Activated CD8-positive, alpha-beta memory T cell treated with anti-CD3 and anti-CD28 coated beads, Interleukin-2, amount 10 ng/mL, durations not matched to agents 7 days and 5 days (primary cell): Measurements from ENCODE around the gene ERC1. TPM values are rescaled to one million over a fixed set of nuclear protein-coding genes. Genes with fewer than 3 reads are reported as not detected.
"Not testable (repeated sequence)": the region's sequence is repeated elsewhere in the genome, so short reads cannot be mapped to it uniquely, and the experiment has no call there.

Experiments
- ATAC-seq: fragments of 150-1000 bp; cut with Tn5 transposase; one replicate; pipeline ENCODE4 v1.10.0; 2021; ENCODE audit warnings: moderate library complexity
- CTCF ChIA-PET: fragments of 350-600 bp; sonication (Branson Sonifier 250); formaldehyde crosslinking; loops from one replicate; lab custom pipeline; 2021; ENCODE audit warnings: antibody characterized with exemption; lab: Charles Lee
- DNase-seq: peaks from one replicate; pipeline ENCODE4 v3.0.0-alpha.2; 2020
- H3K27ac Mint-ChIP-seq: one replicate; pipeline ENCODE4 v1.8.0; 2021; ENCODE audit warnings: mild to moderate bottlenecking, mixed read lengths
- H3K27me3 Mint-ChIP-seq: one replicate; pipeline ENCODE4 v1.8.0; 2021; ENCODE audit warnings: mixed read lengths
- H3K36me3 Mint-ChIP-seq: one replicate; pipeline ENCODE4 v1.8.0; 2021; ENCODE audit warnings: mild to moderate bottlenecking, mixed read lengths
- H3K4me1 Mint-ChIP-seq: one replicate; pipeline ENCODE4 v1.8.0; 2021; ENCODE audit warnings: mixed read lengths
- H3K4me3 Mint-ChIP-seq: one replicate; pipeline ENCODE4 v1.8.0; 2021; ENCODE audit warnings: mild to moderate bottlenecking, moderate library complexity, mixed read lengths
- H3K9me3 Mint-ChIP-seq: one replicate; pipeline ENCODE4 v1.8.0; 2022; ENCODE audit warnings: low read depth, mixed read lengths
- total RNA-seq, 2 experiments: library from RNA; stranded (reverse); gene quantifications; one replicate each; pipeline ENCODE4 v1.2.3, GENCODE V29; 2021

The ERC1 gene
- total RNA-seq, 2 experiments from 2014 or later = 18.8 to 25.2 TPM

GRCh38 chr12:1179128-1179527 lies 188.1 kb downstream of the ERC1 start:
- CTCF ChIA-PET = interaction anchor here (0.7 to 1.2 kb wide), 2 partner anchors 61 to 404 kb away, joined by 3 read pairs; no protein-coding TSS in a partner anchor
- Mint-ChIP-seq H3K4me3 (no peak overlapping the region), H3K4me1 (peaks cover 3% of the 10 kb centered on the region), H3K9me3 (no peaks in the 10 kb centered on the region), H3K27me3 (no peaks in the 10 kb centered on the region), H3K36me3 (peaks cover 11% of the 10 kb centered on the region), H3K27ac (no peak overlapping the region)
- DNase-seq (no peak), ATAC-seq (no peak)

- ATAC-seq (no peak), DNase-seq (no peak)
- H3K4me1 Mint-ChIP-seq = peaks cover 8% of the 10 kb centered on the region
- CTCF ChIA-PET = interaction anchor here (1.2 to 2.7 kb wide), 2 partner anchors 64 to 401 kb away, joined by 3 to 9 read pairs; no protein-coding TSS in a partner anchor
- peaks cover 16% of the 10 kb centered on the region for H3K36me3 Mint-ChIP-seq
- no peaks in the 10 kb centered on the region for H3K9me3 Mint-ChIP-seq
- no peaks in the 10 kb centered on the region for H3K27me3 Mint-ChIP-seq
- H3K4me3 Mint-ChIP-seq = no peak overlapping the region
- no peak overlapping the region for H3K27ac Mint-ChIP-seq
Measured at GRCh38 chr12:1182069-1182468, 191.0 kb downstream of the ERC1 start.

GRCh38 chr12:1184402-1184801 lies 193.4 kb downstream of the ERC1 start:
- ATAC-seq (no peak), DNase-seq (no peak)
- peaks cover 15% of the 10 kb centered on the region for H3K36me3 Mint-ChIP-seq
- no peak overlapping the region for H3K27ac Mint-ChIP-seq
- CTCF ChIA-PET = interaction anchor here (0.7 to 2.7 kb wide), 2 partner anchors 16 to 66 kb away, joined by 3 to 9 read pairs; no protein-coding TSS in a partner anchor
- no peak overlapping the region for H3K4me3 Mint-ChIP-seq
- H3K27me3 Mint-ChIP-seq = no peaks in the 10 kb centered on the region
- no peaks in the 10 kb centered on the region for H3K9me3 Mint-ChIP-seq
- H3K4me1 Mint-ChIP-seq = peaks cover 6% of the 10 kb centered on the region

- DNase-seq (no peak), ATAC-seq (no peak)
- Mint-ChIP-seq H3K4me1 (peaks cover 6% of the 10 kb centered on the region), H3K27ac (no peak overlapping the region), H3K9me3 (no peaks in the 10 kb centered on the region), H3K27me3 (no peaks in the 10 kb centered on the region), H3K4me3 (no peak overlapping the region), H3K36me3 (peaks cover 18% of the 10 kb centered on the region)
- CTCF ChIA-PET = interaction anchor here (0.6 kb wide), 1 partner anchor 67 kb away, joined by 3 read pairs; no protein-coding TSS in a partner anchor
Measured at GRCh38 chr12:1185460-1186182, 194.6 kb downstream of the ERC1 start.

GRCh38 chr12:1186298-1186697 lies 195.3 kb downstream of the ERC1 start:
- Mint-ChIP-seq H3K4me1 (peaks cover 6% of the 10 kb centered on the region), H3K27ac (no peak overlapping the region), H3K4me3 (no peak overlapping the region), H3K36me3 (peaks cover 18% of the 10 kb centered on the region), H3K27me3 (no peaks in the 10 kb centered on the region), H3K9me3 (no peaks in the 10 kb centered on the region)
- CTCF ChIA-PET = no interaction called here
- DNase-seq = no peak
- ATAC-seq = no peak

- H3K4me3 Mint-ChIP-seq = no peak overlapping the region
- ATAC-seq (no peak), DNase-seq (no peak)
- CTCF ChIA-PET = no interaction called here
- H3K9me3 Mint-ChIP-seq = no peaks in the 10 kb centered on the region
- peaks cover 6% of the 10 kb centered on the region for H3K4me1 Mint-ChIP-seq
- no peak overlapping the region for H3K27ac Mint-ChIP-seq
- H3K27me3 Mint-ChIP-seq = no peaks in the 10 kb centered on the region
- H3K36me3 Mint-ChIP-seq = peaks cover 17% of the 10 kb centered on the region
Measured at GRCh38 chr12:1188016-1188415, 197.0 kb downstream of the ERC1 start.

GRCh38 chr12:1189163-1189562 lies 198.1 kb downstream of the ERC1 start:
- ATAC-seq (no peak), DNase-seq (no peak)
- no peaks in the 10 kb centered on the region for H3K27me3 Mint-ChIP-seq
- no peaks in the 10 kb centered on the region for H3K9me3 Mint-ChIP-seq
- CTCF ChIA-PET = no interaction called here
- H3K4me1 Mint-ChIP-seq = peaks cover 6% of the 10 kb centered on the region
- H3K27ac Mint-ChIP-seq = no peak overlapping the region
- peaks cover 15% of the 10 kb centered on the region for H3K36me3 Mint-ChIP-seq
- H3K4me3 Mint-ChIP-seq = no peak overlapping the region

GRCh38 chr12:1195513-1195912 lies 204.5 kb downstream of the ERC1 start:
- Mint-ChIP-seq H3K4me1 (no peaks in the 10 kb centered on the region), H3K9me3 (no peaks in the 10 kb centered on the region), H3K36me3 (peaks cover 20% of the 10 kb centered on the region), H3K27me3 (no peaks in the 10 kb centered on the region), H3K27ac (no peak overlapping the region), H3K4me3 (no peak overlapping the region)
- CTCF ChIA-PET = no interaction called here
- ATAC-seq = no peak
- DNase-seq = no peak

GRCh38 chr12:1197264-1198018 lies 206.4 kb downstream of the ERC1 start:
- no peaks in the 10 kb centered on the region for H3K4me1 Mint-ChIP-seq
- CTCF ChIA-PET = no interaction called here
- H3K27me3 Mint-ChIP-seq = no peaks in the 10 kb centered on the region
- DNase-seq = no peak
- peaks cover 20% of the 10 kb centered on the region for H3K36me3 Mint-ChIP-seq
- no peak overlapping the region for H3K27ac Mint-ChIP-seq
- no peak for ATAC-seq
- no peak overlapping the region for H3K4me3 Mint-ChIP-seq
- H3K9me3 Mint-ChIP-seq = no peaks in the 10 kb centered on the region

- ATAC-seq, DNase-seq, H3K9me3 Mint-ChIP-seq, H3K4me3 Mint-ChIP-seq, H3K4me1 Mint-ChIP-seq, H3K27me3 Mint-ChIP-seq, H3K27ac Mint-ChIP-seq, CTCF ChIA-PET: not testable (repeated sequence)
- H3K36me3 Mint-ChIP-seq = peaks cover 20% of the 10 kb centered on the region
Measured at GRCh38 chr12:1198854-1199253, 207.8 kb downstream of the ERC1 start.

- no peak for ATAC-seq
- peaks cover 2% of the 10 kb centered on the region for H3K4me1 Mint-ChIP-seq
- no peak overlapping the region for H3K4me3 Mint-ChIP-seq
- no peaks in the 10 kb centered on the region for H3K9me3 Mint-ChIP-seq
- H3K27ac Mint-ChIP-seq = no peak overlapping the region
- DNase-seq = no peak
- H3K36me3 Mint-ChIP-seq = peaks cover 20% of the 10 kb centered on the region
- CTCF ChIA-PET = no interaction called here
- H3K27me3 Mint-ChIP-seq = no peaks in the 10 kb centered on the region
Measured at GRCh38 chr12:1199700-1200099, 208.7 kb downstream of the ERC1 start.

GRCh38 chr12:1201030-1201429 lies 210.0 kb downstream of the ERC1 start:
- peaks cover 4% of the 10 kb centered on the region for H3K4me1 Mint-ChIP-seq
- ATAC-seq (no peak), DNase-seq (no peak)
- peaks cover 20% of the 10 kb centered on the region for H3K36me3 Mint-ChIP-seq
- no peak overlapping the region for H3K27ac Mint-ChIP-seq
- no peaks in the 10 kb centered on the region for H3K27me3 Mint-ChIP-seq
- H3K9me3 Mint-ChIP-seq = no peaks in the 10 kb centered on the region
- no peak overlapping the region for H3K4me3 Mint-ChIP-seq
- CTCF ChIA-PET = interaction anchor here (1.0 kb wide), 1 partner anchor 17 kb away, joined by 3 read pairs; no protein-coding TSS in a partner anchor

- H3K9me3 Mint-ChIP-seq = no peaks in the 10 kb centered on the region
- CTCF ChIA-PET = no interaction called here
- H3K27ac Mint-ChIP-seq = no peak overlapping the region
- H3K27me3 Mint-ChIP-seq = no peaks in the 10 kb centered on the region
- DNase-seq = no peak
- no peak for ATAC-seq
- peaks cover 20% of the 10 kb centered on the region for H3K36me3 Mint-ChIP-seq
- no peak overlapping the region for H3K4me3 Mint-ChIP-seq
- H3K4me1 Mint-ChIP-seq = peaks cover 5% of the 10 kb centered on the region
Measured at GRCh38 chr12:1201886-1202285, 210.9 kb downstream of the ERC1 start.

GRCh38 chr12:1203735-1204019 lies 212.7 kb downstream of the ERC1 start:
- CTCF ChIA-PET = no interaction called here
- Mint-ChIP-seq H3K4me1 (peaks cover 5% of the 10 kb centered on the region), H3K27me3 (no peaks in the 10 kb centered on the region), H3K9me3 (no peaks in the 10 kb centered on the region), H3K36me3 (peaks cover 6% of the 10 kb centered on the region), H3K4me3 (no peak overlapping the region), H3K27ac (no peak overlapping the region)
- ATAC-seq = no peak
- no peak for DNase-seq
